ENCODE results near the gene CD247.

DNA sequence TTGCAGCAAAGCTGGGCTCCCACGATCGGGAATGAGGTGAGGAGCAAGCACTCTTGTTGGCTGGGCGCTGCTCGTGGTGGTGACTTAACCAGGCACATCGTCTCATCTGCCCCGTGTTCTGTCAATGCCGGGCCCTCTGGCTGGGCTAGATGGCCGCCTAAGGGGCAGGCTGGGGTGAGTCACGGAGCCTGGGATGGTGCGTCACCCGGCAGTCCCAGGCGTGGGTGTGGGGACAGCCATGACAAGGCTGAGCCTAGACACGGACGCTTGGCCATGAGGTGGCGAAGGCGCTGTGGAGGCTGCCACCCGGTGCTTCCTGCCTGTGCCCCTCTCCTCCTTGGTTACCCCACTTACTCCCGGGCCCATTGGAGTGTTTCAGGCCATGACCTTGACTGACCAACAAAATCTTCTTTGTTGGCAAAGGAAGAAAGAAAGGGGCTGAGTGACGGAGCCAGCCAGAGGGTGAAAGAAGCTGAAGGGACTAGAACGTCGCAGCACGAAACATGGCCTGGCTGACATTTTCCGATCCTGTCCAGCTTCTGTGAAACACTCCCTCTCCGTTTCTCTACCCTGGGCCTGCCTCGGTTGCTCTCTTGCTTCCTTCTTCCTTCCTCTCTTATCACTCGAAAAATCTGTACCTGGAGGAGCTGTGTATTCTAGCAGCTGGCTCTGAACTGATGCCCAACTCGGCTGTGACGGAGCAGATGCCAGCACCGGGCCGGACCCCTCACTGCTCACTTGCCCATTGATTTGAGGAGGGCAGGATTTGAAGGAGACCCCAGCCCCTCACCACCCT is 596 bp downstream of the CD247 start:
- TF ChIP-seq, protein P1, sequence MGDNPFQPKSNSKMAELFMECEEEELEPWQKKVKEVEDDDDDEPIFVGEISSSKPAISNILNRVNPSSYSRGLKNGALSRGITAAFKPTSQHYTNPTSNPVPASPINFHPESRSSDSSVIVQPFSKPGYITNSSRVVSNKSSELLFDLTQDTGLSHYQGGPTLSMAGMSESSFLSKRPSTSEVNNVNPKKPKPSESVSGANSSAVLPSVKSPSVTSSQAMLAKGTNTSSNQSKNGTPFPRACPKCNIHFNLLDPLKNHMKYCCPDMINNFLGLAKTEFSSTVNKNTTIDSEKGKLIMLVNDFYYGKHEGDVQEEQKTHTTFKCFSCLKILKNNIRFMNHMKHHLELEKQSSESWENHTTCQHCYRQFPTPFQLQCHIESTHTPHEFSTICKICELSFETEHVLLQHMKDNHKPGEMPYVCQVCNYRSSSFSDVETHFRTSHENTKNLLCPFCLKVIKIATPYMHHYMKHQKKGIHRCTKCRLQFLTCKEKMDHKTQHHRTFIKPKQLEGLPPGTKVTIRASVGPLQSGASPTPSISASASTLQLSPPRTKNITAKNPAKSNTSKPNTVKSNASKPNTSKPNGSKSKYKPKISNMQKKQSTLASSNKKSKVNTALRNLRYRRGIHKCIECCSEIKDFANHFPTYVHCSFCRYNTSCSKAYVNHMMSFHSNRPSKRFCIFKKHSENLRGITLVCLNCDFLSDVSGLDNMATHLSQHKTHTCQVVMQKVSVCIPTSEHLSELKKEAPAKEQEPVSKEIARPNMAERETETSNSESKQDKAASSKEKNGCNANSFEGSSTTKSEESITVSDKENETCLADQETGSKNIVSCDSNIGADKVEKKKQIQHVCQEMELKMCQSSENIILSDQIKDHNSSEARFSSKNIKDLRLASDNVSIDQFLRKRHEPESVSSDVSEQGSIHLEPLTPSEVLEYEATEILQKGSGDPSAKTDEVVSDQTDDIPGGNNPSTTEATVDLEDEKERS (tag by site-specific recombination; IDR thresholded peaks at IDR 0.05), result no peak
- TF ChIP-seq ZNF549 (tag by site-specific recombination; IDR thresholded peaks at IDR 0.05) (no peak), ZNF660 (tag by site-specific recombination; IDR thresholded peaks at IDR 0.05) (no peak), ZNF416 (tag by site-specific recombination; IDR thresholded peaks at IDR 0.05) (no peak), ZNF169 (tag by site-specific recombination; IDR thresholded peaks at IDR 0.05) (no peak), CTCF (tag by site-specific recombination; IDR thresholded peaks at IDR 0.05) (no peak), ZNF510 (tag by site-specific recombination; IDR thresholded peaks at IDR 0.05; ENCODE audit: insufficient replicate concordance) (no peak), ZNF292 (tag by site-specific recombination; IDR thresholded peaks at IDR 0.05; ENCODE audit: borderline replicate concordance, low read depth) (no peak), ZNF544 (tag by site-specific recombination; IDR thresholded peaks at IDR 0.05) (no peak)
- TF ChIP-seq, protein P2, sequence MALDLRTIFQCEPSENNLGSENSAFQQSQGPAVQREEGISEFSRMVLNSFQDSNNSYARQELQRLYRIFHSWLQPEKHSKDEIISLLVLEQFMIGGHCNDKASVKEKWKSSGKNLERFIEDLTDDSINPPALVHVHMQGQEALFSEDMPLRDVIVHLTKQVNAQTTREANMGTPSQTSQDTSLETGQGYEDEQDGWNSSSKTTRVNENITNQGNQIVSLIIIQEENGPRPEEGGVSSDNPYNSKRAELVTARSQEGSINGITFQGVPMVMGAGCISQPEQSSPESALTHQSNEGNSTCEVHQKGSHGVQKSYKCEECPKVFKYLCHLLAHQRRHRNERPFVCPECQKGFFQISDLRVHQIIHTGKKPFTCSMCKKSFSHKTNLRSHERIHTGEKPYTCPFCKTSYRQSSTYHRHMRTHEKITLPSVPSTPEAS (tag by site-specific recombination; IDR thresholded peaks at IDR 0.05), result no peak
